Neural cell (in vitro differentiated cells): ENCODE measurements around the gene TENM3. TPM values are rescaled to one million over a fixed set of nuclear protein-coding genes. Genes with fewer than 3 reads are reported as not detected.

Experiments used
- H2AFZ ChIP-seq: fragments of 200-600, 300-800 bp; sonication (generic), shearing (Covaris generic); 2 replicates; pipeline ENCODE4 v1.6.0; 2014; ENCODE audit warnings: low read depth, mild to moderate bottlenecking, antibody characterized with exemption, low read length, moderate library complexity
- H3F3A ChIP-seq: fragments of 200-600 bp; shearing (Covaris generic); 2 replicates; pipeline ENCODE4 v1.6.1; 2016; ENCODE audit warnings: mild to moderate bottlenecking, moderate library complexity, mixed read lengths, antibody characterized with exemption, low read length; ENCODE audit not compliant: insufficient read depth, poor library complexity, severe bottlenecking
- H3K27ac ChIP-seq: fragments of 200-600, 300-800 bp; sonication (generic), shearing (Covaris generic); 2 replicates; pipeline ENCODE4 v1.5.1; 2014; ENCODE audit warnings: mild to moderate bottlenecking, low read length, moderate library complexity
- H3K27me3 ChIP-seq: fragments of 300-800, 200-600 bp; sonication (generic), shearing (Covaris generic); 2 replicates; pipeline ENCODE4 v1.6.0; 2014; ENCODE audit warnings: mild to moderate bottlenecking, low read depth, low read length, moderate library complexity; ENCODE audit not compliant: insufficient read depth
- H3K36me3 ChIP-seq: fragments of 300-800, 200-600 bp; sonication (generic), shearing (Covaris generic); 2 replicates; pipeline ENCODE4 v1.5.1; 2014; ENCODE audit warnings: mild to moderate bottlenecking, antibody characterized with exemption, low read length, moderate library complexity; ENCODE audit not compliant: insufficient read depth
- H3K4me2 ChIP-seq: fragments of 300-800, 200-600 bp; sonication (generic), shearing (Covaris generic); 2 replicates; pipeline ENCODE4 v1.6.0; 2014; ENCODE audit warnings: mild to moderate bottlenecking, low read length
- H3K4me3 ChIP-seq: fragments of 300-800, 200-600 bp; sonication (generic), shearing (Covaris generic); 2 replicates; pipeline ENCODE4 v1.5.1; 2014; ENCODE audit warnings: mild to moderate bottlenecking, low read length, moderate library complexity
- H3K79me2 ChIP-seq: fragments of 200-600 bp; shearing (Covaris generic); replicated peaks from 2 replicates; pipeline ENCODE4 v1.6.0; 2014; ENCODE audit warnings: mild to moderate bottlenecking, low read length, moderate library complexity; ENCODE audit not compliant: insufficient read depth
- H3K9ac ChIP-seq: fragments of 300-800, 200-600 bp; sonication (generic), shearing (Covaris generic); 2 replicates; pipeline ENCODE4 v1.6.1; 2016; ENCODE audit warnings: mild to moderate bottlenecking, low read length, mixed read lengths
- H3K9me2 ChIP-seq: fragments of 200-600 bp; shearing (Covaris generic); 2 replicates; pipeline ENCODE4 v1.6.1; 2016; ENCODE audit warnings: mild to moderate bottlenecking, low read length, mixed read lengths; ENCODE audit not compliant: insufficient read depth
- H3K9me3 ChIP-seq: fragments of 200-600, 300-800 bp; sonication (generic), shearing (Covaris generic); 2 replicates; pipeline ENCODE4 v1.6.1; 2016; ENCODE audit warnings: mild to moderate bottlenecking, mixed run types, low read length, moderate library complexity, mixed read lengths
- H4K20me1 ChIP-seq: fragments of 200-600 bp; shearing (Covaris generic); 2 replicates; pipeline ENCODE4 v1.6.1; 2016; ENCODE audit warnings: mild to moderate bottlenecking, mixed run types; ENCODE audit not compliant: insufficient read depth
- CTCF ChIP-seq: fragments of 450-650 bp; IDR thresholded peaks from 2 replicates; pipeline ENCODE4 v1.5.1; 2014; ENCODE audit warnings: antibody characterized with exemption, mild to moderate bottlenecking, moderate library complexity; ENCODE audit not compliant: poor library complexity, severe bottlenecking
- EP300 ChIP-seq: fragments of 450-650 bp; conservative IDR thresholded peaks from 2 replicates; pipeline ENCODE4 v1.6.1; 2014; ENCODE audit warnings: antibody characterized with exemption, mild to moderate bottlenecking, moderate library complexity; ENCODE audit not compliant: poor library complexity, severe bottlenecking
- EZH2 ChIP-seq: fragments of 200-600, 300-800 bp; shearing (Covaris generic), sonication (generic); IDR thresholded peaks from 2 replicates; pipeline ENCODE4 v1.6.1; 2014; ENCODE audit warnings: antibody characterized with exemption, low read length, borderline replicate concordance, mild to moderate bottlenecking; ENCODE audit not compliant: insufficient read depth, poor library complexity, severe bottlenecking
- MXI1 ChIP-seq: fragments of 450-650 bp; conservative IDR thresholded peaks from 2 replicates; pipeline ENCODE4 v1.6.1; 2014; ENCODE audit warnings: antibody characterized with exemption, mild to moderate bottlenecking; ENCODE audit not compliant: poor library complexity, severe bottlenecking
- POLR2AphosphoS5 ChIP-seq: IDR thresholded peaks from 2 replicates; pipeline ENCODE4 v1.6.1; 2012
- RAD21 ChIP-seq: fragments of 450-650 bp; conservative IDR thresholded peaks from 2 replicates; pipeline ENCODE4 v1.6.1; 2014; ENCODE audit warnings: antibody characterized with exemption, mild to moderate bottlenecking, moderate library complexity
- REST ChIP-seq: IDR thresholded peaks from 2 replicates; pipeline ENCODE4 v1.6.1; 2012; ENCODE audit warnings: borderline replicate concordance
- SMC3 ChIP-seq: fragments of 450-650 bp; conservative IDR thresholded peaks from 2 replicates; pipeline ENCODE4 v1.6.1; 2014; ENCODE audit warnings: antibody characterized with exemption, mild to moderate bottlenecking, moderate library complexity; ENCODE audit not compliant: poor library complexity
- TAF1 ChIP-seq: IDR thresholded peaks from 2 replicates; pipeline ENCODE4 v1.6.1; 2012; ENCODE audit warnings: low read depth
- polyA plus RNA-seq: library from polyadenylated mRNA; depleted of rRNA; stranded (reverse); fragments of >200 nt; gene quantifications from 2 replicates; pipeline ENCODE4 v1.2.3, GENCODE V29; 2014

TENM3 gene
- polyA plus RNA-seq, 1 donor from 2014 or later: 7.3 TPM

DNA sequence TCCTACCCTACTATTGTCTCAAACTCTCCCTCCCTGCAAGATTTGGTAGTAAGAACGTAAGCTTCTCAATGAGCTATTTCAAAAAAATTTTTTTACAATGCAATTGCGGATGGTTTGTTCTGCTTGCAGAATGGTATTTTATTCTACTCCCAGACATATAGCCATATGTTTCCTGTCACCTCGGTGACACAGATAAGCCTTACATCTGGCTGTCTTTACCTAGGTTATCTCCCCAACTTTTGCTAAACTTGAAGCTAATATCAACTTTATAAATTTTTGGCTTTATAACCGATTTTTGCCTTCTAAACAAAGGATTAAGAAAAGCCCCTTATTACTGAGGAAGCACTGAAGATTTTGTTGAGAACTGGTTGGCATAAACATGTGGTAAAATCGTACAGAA is 331.5 kb downstream of the TENM3 start:
- peaks cover 3% of the 10 kb centered on the region for H3F3A ChIP-seq
- no peak overlapping the region for H3K27ac ChIP-seq
- peak overlapping the region; percentile 2 for H3K4me3 ChIP-seq
- no peaks in the 10 kb centered on the region for H3K36me3 ChIP-seq
- no peak overlapping the region for H3K9ac ChIP-seq
- no peaks in the 10 kb centered on the region for H3K9me2 ChIP-seq
- no peaks in the 10 kb centered on the region for H3K79me2 ChIP-seq
- H4K20me1 ChIP-seq: no peaks in the 10 kb centered on the region
- H2AFZ ChIP-seq: no peak overlapping the region
- TF ChIP-seq EZH2 (no peak), TAF1 (no peak), REST (no peak), RAD21 (no peak), EP300 (no peak), CTCF (no peak)
- H3K9me3 ChIP-seq: no peaks in the 10 kb centered on the region
- H3K4me2 ChIP-seq: peak overlapping the region; percentile 0
- H3K27me3 ChIP-seq: no peaks in the 10 kb centered on the region

DNA sequence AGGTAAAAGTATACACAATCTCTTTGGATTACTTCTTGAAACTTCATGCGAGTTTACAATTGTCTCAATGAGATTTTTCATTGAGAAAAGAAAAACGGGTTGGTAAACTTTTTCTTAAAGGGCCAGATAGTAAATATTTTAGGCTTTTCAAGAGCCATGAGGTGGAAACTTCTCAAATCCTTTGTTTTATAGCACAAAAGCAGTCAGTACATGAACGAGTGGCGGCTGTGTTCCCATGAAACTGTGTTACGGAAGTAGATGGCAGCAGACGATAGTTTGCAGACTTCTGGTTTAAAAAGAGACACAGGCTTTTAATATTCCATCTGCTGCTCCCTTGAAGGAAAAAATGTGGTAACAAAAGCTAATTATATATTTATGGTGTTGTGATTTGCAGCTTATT is 332.0 kb downstream of the TENM3 start:
- H3K9me2 ChIP-seq: no peaks in the 10 kb centered on the region
- no peaks in the 10 kb centered on the region for H3K79me2 ChIP-seq
- peaks cover 3% of the 10 kb centered on the region for H3F3A ChIP-seq
- no peaks in the 10 kb centered on the region for H3K27me3 ChIP-seq
- H3K27ac ChIP-seq: no peak overlapping the region
- H3K4me2 ChIP-seq: no peak overlapping the region
- no peaks in the 10 kb centered on the region for H3K36me3 ChIP-seq
- TF ChIP-seq POLR2AphosphoS5 (no peak), REST (no peak), TAF1 (no peak), SMC3 (no peak), MXI1 (no peak), RAD21 (no peak), CTCF (no peak), EZH2 (no peak), EP300 (no peak)
- H3K4me3 ChIP-seq: peak overlapping the region; percentile 2
- no peaks in the 10 kb centered on the region for H3K9me3 ChIP-seq
- H2AFZ ChIP-seq: no peak overlapping the region
- no peaks in the 10 kb centered on the region for H4K20me1 ChIP-seq
- H3K9ac ChIP-seq: no peak overlapping the region
